ENCODE results near the gene CDH6.

Gene CDH6

DNA sequence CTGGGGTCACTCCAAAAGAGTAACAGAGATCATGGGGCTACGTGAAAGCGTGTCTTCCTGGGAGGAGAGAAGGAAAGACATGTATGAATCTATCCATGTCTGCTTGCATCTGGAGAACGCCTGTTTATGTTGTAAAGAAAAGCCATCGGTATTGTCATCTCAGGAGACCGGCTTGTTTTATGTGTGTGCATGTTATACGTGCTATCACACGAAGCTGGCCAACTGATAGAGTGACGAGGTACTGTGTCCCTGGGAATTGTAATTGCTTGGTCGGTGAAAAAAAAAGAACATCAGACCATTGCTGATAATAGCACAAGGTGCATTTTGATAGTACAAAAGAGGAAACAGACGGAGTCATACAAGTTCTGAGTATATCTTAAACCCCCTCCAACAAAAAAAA lies 370 bp upstream of the CDH6 start:
- DNase-seq (ENCODE audit: low spot score) = no peak
- in situ Hi-C loops (cut with MboI; ENCODE audit: low sequenced_read_pairs, unreplicated experiment) = no loop called here
- TF ChIP-seq, protein P1, sequence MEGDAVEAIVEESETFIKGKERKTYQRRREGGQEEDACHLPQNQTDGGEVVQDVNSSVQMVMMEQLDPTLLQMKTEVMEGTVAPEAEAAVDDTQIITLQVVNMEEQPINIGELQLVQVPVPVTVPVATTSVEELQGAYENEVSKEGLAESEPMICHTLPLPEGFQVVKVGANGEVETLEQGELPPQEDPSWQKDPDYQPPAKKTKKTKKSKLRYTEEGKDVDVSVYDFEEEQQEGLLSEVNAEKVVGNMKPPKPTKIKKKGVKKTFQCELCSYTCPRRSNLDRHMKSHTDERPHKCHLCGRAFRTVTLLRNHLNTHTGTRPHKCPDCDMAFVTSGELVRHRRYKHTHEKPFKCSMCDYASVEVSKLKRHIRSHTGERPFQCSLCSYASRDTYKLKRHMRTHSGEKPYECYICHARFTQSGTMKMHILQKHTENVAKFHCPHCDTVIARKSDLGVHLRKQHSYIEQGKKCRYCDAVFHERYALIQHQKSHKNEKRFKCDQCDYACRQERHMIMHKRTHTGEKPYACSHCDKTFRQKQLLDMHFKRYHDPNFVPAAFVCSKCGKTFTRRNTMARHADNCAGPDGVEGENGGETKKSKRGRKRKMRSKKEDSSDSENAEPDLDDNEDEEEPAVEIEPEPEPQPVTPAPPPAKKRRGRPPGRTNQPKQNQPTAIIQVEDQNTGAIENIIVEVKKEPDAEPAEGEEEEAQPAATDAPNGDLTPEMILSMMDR (IDR thresholded peaks at IDR 0.05; ENCODE audit: borderline replicate concordance, control extremely low read depth, extremely low read depth, insufficient read depth, missing control alignments) = no peak

DNA sequence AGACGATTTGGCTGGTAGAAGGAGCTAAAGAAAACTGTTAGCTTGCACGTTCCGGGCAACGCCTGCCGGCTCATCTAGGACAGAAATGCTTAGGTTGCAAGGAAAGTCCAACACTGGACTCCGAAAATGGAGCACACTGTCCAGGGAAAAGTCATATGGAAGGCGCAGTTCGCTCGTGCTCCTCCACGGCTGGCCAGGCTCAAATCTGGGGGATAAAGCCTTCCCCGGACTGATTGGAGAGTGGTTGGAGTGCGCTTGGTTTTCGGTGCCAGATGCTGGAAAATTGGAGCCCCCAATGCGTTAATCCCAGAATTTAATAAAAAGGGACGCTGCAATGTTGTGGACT lies 955 bp downstream of the CDH6 start:
- in situ Hi-C loops (cut with MboI; ENCODE audit: low sequenced_read_pairs, unreplicated experiment) = no loop called here
- no peak for DNase-seq (ENCODE audit: low spot score)
- TF ChIP-seq, protein P1 (IDR thresholded peaks at IDR 0.05; ENCODE audit: borderline replicate concordance, control extremely low read depth, extremely low read depth, insufficient read depth, missing control alignments) = no peak

- DNase-seq (ENCODE audit: low spot score) = no peak
- in situ Hi-C loops (cut with MboI; ENCODE audit: low sequenced_read_pairs, unreplicated experiment) = no loop called here
- TF ChIP-seq, protein P1 (IDR thresholded peaks at IDR 0.05; ENCODE audit: borderline replicate concordance, control extremely low read depth, extremely low read depth, insufficient read depth, missing control alignments) = no peak
Observed at GRCh38 chr5:31194892-31195555, 1.5 kb downstream of the CDH6 start.

- TF ChIP-seq, protein P1 (IDR thresholded peaks at IDR 0.05; ENCODE audit: borderline replicate concordance, control extremely low read depth, extremely low read depth, insufficient read depth, missing control alignments) = no peak
- DNase-seq (ENCODE audit: low spot score) = no peak
- in situ Hi-C loops (cut with MboI; ENCODE audit: low sequenced_read_pairs, unreplicated experiment) = no loop called here
Observed at GRCh38 chr5:31196309-31196708, 2.8 kb downstream of the CDH6 start.

- no peak for DNase-seq (ENCODE audit: low spot score)
- TF ChIP-seq, protein P1 (IDR thresholded peaks at IDR 0.05; ENCODE audit: borderline replicate concordance, control extremely low read depth, extremely low read depth, insufficient read depth, missing control alignments) = no peak
Observed at GRCh38 chr5:31197183-31197582, 3.7 kb downstream of the CDH6 start.

DNA sequence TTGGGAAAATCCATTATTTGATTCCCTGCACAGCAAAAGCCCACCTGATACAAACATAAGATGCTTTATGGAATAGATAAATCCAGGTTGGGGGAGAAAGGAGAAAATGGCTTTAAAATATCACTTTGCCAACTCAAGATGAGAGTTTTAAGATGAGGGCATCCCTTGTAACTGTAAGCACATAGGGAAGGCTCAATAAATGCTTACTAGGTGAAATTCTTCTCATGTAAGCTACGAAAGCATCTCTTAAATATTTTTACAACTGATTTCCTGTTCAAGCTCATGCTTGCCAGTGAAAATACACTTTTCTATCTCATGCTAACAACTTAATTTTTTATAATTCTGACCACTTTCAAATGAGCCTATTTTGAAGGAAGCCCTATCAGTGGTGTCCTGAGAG lies 11.5 kb downstream of the CDH6 start:
- in situ Hi-C loops (cut with MboI; ENCODE audit: low sequenced_read_pairs, unreplicated experiment) = no loop called here
- TF ChIP-seq, protein P1 (IDR thresholded peaks at IDR 0.05; ENCODE audit: borderline replicate concordance, control extremely low read depth, extremely low read depth, insufficient read depth, missing control alignments) = no peak
- DNase-seq (ENCODE audit: low spot score) = no peak

More at GRCh38 chr5:31197183-31197582, 3.7 kb downstream of the CDH6 start:
- in situ Hi-C loops (cut with MboI; ENCODE audit: low sequenced_read_pairs, unreplicated experiment) = no loop called here
